HCT116 (cell line): Measurements from ENCODE around the gene SLC6A13. TPM values are rescaled to one million over a fixed set of nuclear protein-coding genes. Genes with fewer than 3 reads are reported as not detected.

Experiments used
- ATAC-seq: fragments of 200-7000 bp; cut with Tn5 transposase; 2 replicates; pipeline ENCODE4 v1.9.1; 2020; ENCODE audit warnings: mild to moderate bottlenecking, moderate library complexity
- BruUV-seq: library from RNA; stranded (reverse); fragments of 400-500 nt; replicated peaks from 2 replicates; lab custom pipeline; 2021; lab: Mats Ljungman, UMichigan
- CTCF ChIA-PET: fragments of 300-600 bp; sonication (Branson Sonifier 250); formaldehyde crosslinking; loops from one replicate; lab custom pipeline; 2021; ENCODE audit warnings: antibody characterized with exemption; lab: Charles Lee
- POLR2A ChIA-PET: fragments of 300-600, 350-600 bp; sonication (Branson Sonifier 250); formaldehyde crosslinking; loops from one replicate; lab custom pipeline; 2021; ENCODE audit warnings: antibody characterized with exemption; lab: Charles Lee
- RAD21 ChIA-PET, 2 experiments: fragments of 300-600 bp; sonication (Branson Sonifier 250); formaldehyde crosslinking; loops; one replicate each; lab custom pipeline; 2023; ENCODE audit warnings: low total read pairs in 2 of 2; ENCODE audit not compliant: uncharacterized antibody in 2 of 2, unreplicated experiment in 2 of 2, low non-redundant PET in 1 of 2; lab: Charles Lee
- DNase-seq: peaks from one replicate; pipeline ENCODE4 v3.0.0-alpha.2; 2010; ENCODE audit warnings: low read depth, low spot score
- H2AFZ ChIP-seq: fragments of 200-600 bp; shearing (Covaris generic), sonication (generic); 2 replicates; pipeline ENCODE4 v1.6.1; 2017; ENCODE audit warnings: low read depth, mixed run types, mixed read lengths, antibody characterized with exemption, low read length; ENCODE audit not compliant: poor library complexity, severe bottlenecking
- H3K27ac ChIP-seq: 2 replicates; pipeline ENCODE4 v1.5.1; 2012; ENCODE audit warnings: low read depth, low read length
- H3K27me3 ChIP-seq: fragments of 200-600 bp; sonication (generic); 2 replicates; pipeline ENCODE4 v1.6.1; 2016; ENCODE audit warnings: mixed run types, low read length, mixed read lengths; ENCODE audit not compliant: insufficient read depth
- H3K36me3 ChIP-seq, 2 experiments: fragments of 200-500 bp in 1 of 2; fragments of 200-600 bp in 1 of 2; sonication (Bioruptor generic) in 1 of 2; sonication (generic) in 1 of 2; 2 replicates each; pipeline versions ENCODE4 v1.5.1 to v1.6.1; 2014 to 2016; ENCODE audit warnings: low read length in 2 of 2, inconsistent platforms in 1 of 2, mixed read lengths in 1 of 2, mixed run types in 1 of 2; ENCODE audit not compliant: insufficient read depth in 2 of 2, control insufficient read depth in 1 of 2
- H3K4me1 ChIP-seq, 2 experiments: fragments of 200-600 bp in 1 of 2; sonication (generic) in 1 of 2; 2 replicates each; pipeline versions ENCODE4 v1.5.1 to v1.6.1; 2012 to 2017; ENCODE audit warnings: low read length in 2 of 2, inconsistent platforms in 1 of 2, mild to moderate bottlenecking in 1 of 2, mixed read lengths in 1 of 2, mixed run types in 1 of 2, moderate library complexity in 1 of 2; ENCODE audit not compliant: insufficient read depth in 2 of 2, control insufficient read depth in 1 of 2
- H3K4me2 ChIP-seq: fragments of 200-600 bp; sonication (generic); 2 replicates; pipeline ENCODE4 v1.6.1; 2017; ENCODE audit warnings: mixed run types, low read length, mixed read lengths
- H3K4me3 ChIP-seq, 2 experiments: fragments of 200-600 bp in 1 of 2; sonication (generic) in 1 of 2; replicated peaks in 1 of 2; 2 replicates each; pipeline ENCODE4 v1.5.1; 2011 to 2016; ENCODE audit warnings: low read length in 2 of 2, control low read depth in 1 of 2, low read depth in 1 of 2, mild to moderate bottlenecking in 1 of 2, mixed read lengths in 1 of 2, mixed run types in 1 of 2
- H3K79me2 ChIP-seq: fragments of 200-600 bp; sonication (generic); 2 replicates; pipeline ENCODE4 v1.6.1; 2017; ENCODE audit warnings: mild to moderate bottlenecking, mixed run types, low read length, moderate library complexity, mixed read lengths; ENCODE audit not compliant: insufficient read depth
- H3K9ac ChIP-seq: fragments of 200-600 bp; sonication (generic); 2 replicates; pipeline ENCODE4 v1.6.1; 2016; ENCODE audit warnings: low read length, mixed read lengths
- H3K9me2 ChIP-seq: fragments of 200-600 bp; sonication (generic), shearing (Covaris generic); 2 replicates; pipeline ENCODE4 v1.6.1; 2017; ENCODE audit warnings: mixed run types, mild to moderate bottlenecking, moderate library complexity; ENCODE audit not compliant: insufficient read depth
- H3K9me3 ChIP-seq, 2 experiments: fragments of 200-500 bp in 1 of 2; fragments of 200-600 bp in 1 of 2; sonication (Bioruptor generic) in 1 of 2; sonication (generic) in 1 of 2; 2 replicates each; pipeline ENCODE4 v1.6.1; 2014 to 2017; ENCODE audit warnings: low read length in 2 of 2, mixed read lengths in 2 of 2, inconsistent platforms in 1 of 2, low read depth in 1 of 2, mild to moderate bottlenecking in 1 of 2, mixed run types in 1 of 2, moderate library complexity in 1 of 2; ENCODE audit not compliant: control insufficient read depth in 1 of 2, insufficient read depth in 1 of 2
- H4K20me1 ChIP-seq: fragments of 200-600 bp; sonication (generic), shearing (Covaris generic); 2 replicates; pipeline ENCODE4 v1.6.1; 2017; ENCODE audit warnings: mixed run types, mild to moderate bottlenecking, moderate library complexity; ENCODE audit not compliant: insufficient read depth
- EGR1 ChIP-seq: IDR thresholded peaks from 2 replicates; pipeline ENCODE4 v1.6.1; 2012; ENCODE audit warnings: low read depth
- ELF1 ChIP-seq: IDR thresholded peaks from 2 replicates; pipeline ENCODE4 v1.6.1; 2012; ENCODE audit warnings: low read depth, borderline replicate concordance
- EZH2 ChIP-seq: fragments of 200-600 bp; sonication (generic); IDR thresholded peaks from 2 replicates; pipeline ENCODE4 v1.6.1; 2017; ENCODE audit warnings: antibody characterized with exemption, mixed run types
- JUND ChIP-seq: IDR thresholded peaks from 2 replicates; pipeline ENCODE4 v1.6.1; 2012
- POLR2A ChIP-seq: IDR thresholded peaks from 2 replicates; pipeline ENCODE4 v1.7.0; 2011; ENCODE audit warnings: borderline replicate concordance; ENCODE audit not compliant: insufficient read depth, insufficient read length; ENCODE audit errors: extremely low read depth
- POLR2AphosphoS5 ChIP-seq: IDR thresholded peaks from 2 replicates; pipeline ENCODE4 v1.6.1; 2011; ENCODE audit warnings: mild to moderate bottlenecking, low read depth, low read length, moderate library complexity
- SP1 ChIP-seq: IDR thresholded peaks from 2 replicates; pipeline ENCODE4 v1.6.1; 2012; ENCODE audit warnings: low read depth
- SRF ChIP-seq: IDR thresholded peaks from 2 replicates; pipeline ENCODE4 v1.6.1; 2012; ENCODE audit warnings: low read depth
- TCF7L2 ChIP-seq: IDR thresholded peaks from 2 replicates; pipeline ENCODE4 v1.7.0; 2011; ENCODE audit warnings: borderline replicate concordance, inconsistent platforms; ENCODE audit not compliant: insufficient read depth, insufficient read length; ENCODE audit errors: extremely low read depth
- YY1 ChIP-seq: IDR thresholded peaks from 2 replicates; pipeline ENCODE4 v1.6.1; 2011; ENCODE audit warnings: low read length, low read depth, moderate library complexity, mild to moderate bottlenecking; ENCODE audit not compliant: insufficient replicate concordance; ENCODE audit errors: extremely low read depth
- ZBTB33 ChIP-seq: IDR thresholded peaks from 2 replicates; pipeline ENCODE4 v1.6.1; 2011; ENCODE audit warnings: mild to moderate bottlenecking, low read length, moderate library complexity; ENCODE audit not compliant: insufficient replicate concordance; ENCODE audit errors: extremely low read depth
- ZNF274 ChIP-seq: fragments of 200-500 bp; sonication (Bioruptor generic); IDR thresholded peaks from 2 replicates; pipeline ENCODE4 v1.6.1; 2014; ENCODE audit warnings: mild to moderate bottlenecking, low read depth, low read length, inconsistent platforms
- intact Hi-C: fragments of 100-400 bp; cut with micrococcal nuclease; formaldehyde crosslinking; loops from 2 replicates; pipeline ENCODE4 v1.10.0; 2022
- total RNA-seq: library from RNA; stranded (reverse); gene quantifications from one replicate; pipeline ENCODE4 v1.2.1, GENCODE V29; 2021; ENCODE audit not compliant: unreplicated experiment
- TF ChIP-seq, protein P1 (sequence below), 3 experiments: fragments of 200-600 bp in 1 of 3; sonication (generic) in 1 of 3; IDR thresholded peaks in 2 of 3; conservative IDR thresholded peaks in 1 of 3; 2 replicates each; pipeline ENCODE4 v1.5.1; 2012 to 2017; ENCODE audit warnings: low read depth in 2 of 3, low read length in 2 of 3, antibody characterized with exemption in 1 of 3, borderline replicate concordance in 1 of 3, control low read depth in 1 of 3, mild to moderate bottlenecking in 1 of 3, mixed read lengths in 1 of 3, mixed run types in 1 of 3, moderate library complexity in 1 of 3; ENCODE audit not compliant: insufficient read depth in 1 of 3

Gene SLC6A13
- total RNA-seq, 1 experiment from 2014 or later = 0.39 TPM

DNA sequence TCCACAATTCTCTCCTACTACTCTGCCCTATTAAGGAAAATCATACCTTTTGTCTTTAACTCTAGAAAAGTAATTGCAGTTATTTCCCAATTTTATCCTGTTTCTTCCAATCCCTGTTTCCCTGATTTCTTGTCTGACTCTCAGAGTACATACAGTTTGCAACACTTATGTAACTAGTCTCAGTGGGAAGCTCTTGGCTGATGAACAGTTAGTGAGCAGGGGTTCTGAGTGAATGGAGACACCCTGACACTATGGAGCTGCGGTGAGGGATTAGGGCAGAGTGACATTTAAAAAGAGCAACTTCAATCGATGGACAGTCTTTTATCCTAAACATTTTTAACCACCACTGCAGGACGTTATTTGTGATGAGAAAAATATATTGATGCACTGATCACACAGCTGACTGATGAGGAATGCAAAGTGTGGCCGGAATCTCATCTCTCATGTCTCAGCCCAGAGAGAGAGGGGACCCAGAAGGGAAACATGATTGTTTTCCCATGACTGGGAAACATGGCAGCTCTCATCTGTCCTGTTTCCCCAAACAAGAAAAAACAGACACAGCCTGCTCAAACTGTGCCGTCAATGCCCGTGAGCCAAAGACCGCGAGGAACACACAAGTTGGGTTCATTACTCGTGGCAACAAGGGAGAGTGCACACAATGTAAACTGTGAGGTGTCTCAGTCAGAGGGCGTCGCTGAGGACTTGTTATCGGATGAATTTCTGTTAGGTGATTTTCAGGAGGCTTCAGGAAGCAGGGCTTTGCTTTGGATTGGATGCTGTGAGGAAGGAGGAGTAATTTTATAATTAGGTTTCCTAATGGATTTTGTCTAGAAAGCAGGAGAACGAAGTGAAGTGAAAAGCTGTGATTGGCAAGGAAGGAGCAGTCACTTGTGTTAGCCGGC is 5.2 kb upstream of the SLC6A13 start:
- BruUV-seq = no TSS peak
- Histone ChIP-seq H3K4me1 (no peaks in the 10 kb centered on the region), H4K20me1 (no peaks in the 10 kb centered on the region), H3K27ac (no peak overlapping the region), H3K9me3 (no peaks in the 10 kb centered on the region), H3K27me3 (peaks cover 4% of the 10 kb centered on the region; the same call in 1 of the 2 replicates), H3K9me2 (no peaks in the 10 kb centered on the region), H2AFZ (no peak overlapping the region), H3K4me2 (no peak overlapping the region), H3K4me3 (no peak overlapping the region), H3K79me2 (no peaks in the 10 kb centered on the region), H3K36me3 (no peaks in the 10 kb centered on the region), H3K9ac (no peak overlapping the region)
- no peak for DNase-seq
- ATAC-seq = no peak
- no peak for TF ChIP-seq SRF
- TF ChIP-seq ZNF274 = no peak
- no peak for TF ChIP-seq TCF7L2
- no peak for TF ChIP-seq EGR1
- no peak for TF ChIP-seq POLR2A
- no peak for TF ChIP-seq EZH2
- no peak for TF ChIP-seq YY1
- ChIA-PET RAD21 (no interaction called here), CTCF (no interaction called here), POLR2A (no interaction called here)
- intact Hi-C loops = no loop called here

DNA sequence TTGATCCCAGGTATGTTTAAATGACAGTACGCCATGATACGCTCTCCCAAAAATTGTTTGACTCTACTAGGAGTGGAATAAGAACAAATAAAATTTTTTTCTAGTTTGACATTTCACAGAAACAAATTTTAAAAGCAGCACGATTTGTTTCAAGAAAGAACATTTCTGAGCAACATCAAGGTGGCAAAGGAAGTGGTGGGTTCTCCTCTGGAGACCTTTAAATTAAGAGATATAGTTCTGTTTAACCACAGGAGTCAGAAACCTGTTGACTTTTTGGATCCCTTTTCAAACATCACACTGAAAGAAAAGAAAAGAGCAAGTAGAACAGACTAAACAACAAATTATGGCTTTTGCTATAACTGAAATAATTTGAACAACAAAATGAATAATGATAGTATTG is 2.5 kb upstream of the SLC6A13 start:
- BruUV-seq = no TSS peak
- no peak for TF ChIP-seq ZBTB33
- TF ChIP-seq, protein P1, sequence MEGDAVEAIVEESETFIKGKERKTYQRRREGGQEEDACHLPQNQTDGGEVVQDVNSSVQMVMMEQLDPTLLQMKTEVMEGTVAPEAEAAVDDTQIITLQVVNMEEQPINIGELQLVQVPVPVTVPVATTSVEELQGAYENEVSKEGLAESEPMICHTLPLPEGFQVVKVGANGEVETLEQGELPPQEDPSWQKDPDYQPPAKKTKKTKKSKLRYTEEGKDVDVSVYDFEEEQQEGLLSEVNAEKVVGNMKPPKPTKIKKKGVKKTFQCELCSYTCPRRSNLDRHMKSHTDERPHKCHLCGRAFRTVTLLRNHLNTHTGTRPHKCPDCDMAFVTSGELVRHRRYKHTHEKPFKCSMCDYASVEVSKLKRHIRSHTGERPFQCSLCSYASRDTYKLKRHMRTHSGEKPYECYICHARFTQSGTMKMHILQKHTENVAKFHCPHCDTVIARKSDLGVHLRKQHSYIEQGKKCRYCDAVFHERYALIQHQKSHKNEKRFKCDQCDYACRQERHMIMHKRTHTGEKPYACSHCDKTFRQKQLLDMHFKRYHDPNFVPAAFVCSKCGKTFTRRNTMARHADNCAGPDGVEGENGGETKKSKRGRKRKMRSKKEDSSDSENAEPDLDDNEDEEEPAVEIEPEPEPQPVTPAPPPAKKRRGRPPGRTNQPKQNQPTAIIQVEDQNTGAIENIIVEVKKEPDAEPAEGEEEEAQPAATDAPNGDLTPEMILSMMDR (IDR thresholded peaks at IDR 0.05 in 2 of 3, conservative IDR thresholded peaks at IDR 0.05 in 1 of 3; ENCODE audit: borderline replicate concordance in 1 of 3, insufficient read depth in 1 of 3, low read depth in 2 of 3, low read length in 2 of 3) = no peak
- TF ChIP-seq EZH2 = no peak
- no peak for TF ChIP-seq ELF1
- TF ChIP-seq ZNF274 = no peak
- TF ChIP-seq YY1 = no peak
- TF ChIP-seq SP1 = no peak
- TF ChIP-seq EGR1 = no peak
- no peak for TF ChIP-seq TCF7L2
- TF ChIP-seq POLR2AphosphoS5 = no peak
- TF ChIP-seq JUND = no peak

More for the DNA sequence above, 2.5 kb upstream of the SLC6A13 start:
- no peak overlapping the region for H3K4me3 ChIP-seq
- ChIA-PET CTCF (no interaction called here), RAD21 (no interaction called here), POLR2A (no interaction called here)
- no peaks in the 10 kb centered on the region for H3K79me2 ChIP-seq
- peaks cover 4% of the 10 kb centered on the region; the same call in 1 of the 2 replicates for H3K27me3 ChIP-seq
- intact Hi-C loops = no loop called here
- H3K9me3 ChIP-seq = no peaks in the 10 kb centered on the region
- H3K27ac ChIP-seq = no peak overlapping the region
- no peaks in the 10 kb centered on the region for H3K9me2 ChIP-seq
- no peak overlapping the region for H3K4me2 ChIP-seq
- no peaks in the 10 kb centered on the region for H4K20me1 ChIP-seq
- no peak for ATAC-seq
- no peaks in the 10 kb centered on the region for H3K36me3 ChIP-seq
- H2AFZ ChIP-seq = no peak overlapping the region
- H3K4me1 ChIP-seq = no peaks in the 10 kb centered on the region
- H3K9ac ChIP-seq = no peak overlapping the region
- no peak for DNase-seq
